Measurements from ENCODE around the gene NEK7.

The NEK7 gene

GRCh38 chr1:198363625-198364151, 206.9 kb downstream of the NEK7 start:
- DNase-seq: no peak

- DNase-seq: no peak
Measured at GRCh38 chr1:198364471-198364870, 207.7 kb downstream of the NEK7 start.

- no peak for DNase-seq
Measured at GRCh38 chr1:198367296-198367695, 210.5 kb downstream of the NEK7 start.

GRCh38 chr1:198370996-198371395, 214.2 kb downstream of the NEK7 start:
- no peak for DNase-seq
